ENCODE results near the gene TAS2R1.

The TAS2R1 gene

DNA sequence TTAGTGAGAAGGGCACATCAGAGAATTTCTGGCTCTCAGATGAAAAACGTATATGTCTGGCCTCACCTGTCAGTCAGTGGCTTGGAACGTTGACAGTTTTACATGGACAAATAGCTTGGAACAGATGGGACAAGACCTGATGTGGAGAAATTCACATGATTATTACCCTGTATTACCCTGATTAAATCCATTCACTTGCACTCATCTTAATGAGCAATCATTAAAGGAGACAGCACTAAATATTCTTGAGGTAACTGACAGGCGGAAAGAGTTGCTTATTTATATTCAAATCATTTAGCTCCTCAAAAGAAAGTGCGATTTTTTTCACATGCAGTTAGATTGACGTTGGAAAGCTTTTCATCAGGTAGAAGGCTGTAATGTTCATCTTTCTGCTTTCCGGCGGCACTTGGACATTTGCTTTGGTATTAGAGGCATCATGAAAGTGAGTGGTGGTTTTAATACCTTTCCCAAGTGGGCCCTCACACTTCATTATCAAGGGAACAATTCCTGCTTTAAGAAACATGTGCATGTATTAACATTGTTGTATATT is 11.7 kb upstream of the TAS2R1 start:
- Mint-ChIP-seq H3K27me3 (ENCODE audit: low read depth) (no peaks in the 10 kb centered on the region), H3K36me3 (ENCODE audit: low read depth) (no peaks in the 10 kb centered on the region), H3K4me3 (no peak overlapping the region), H3K4me1 (ENCODE audit: low read depth) (no peaks in the 10 kb centered on the region), H3K9me3 (peaks cover 24% of the 10 kb centered on the region), H3K27ac (no peak overlapping the region)
- DNase-seq (ENCODE audit: low spot score) = no peak

DNA sequence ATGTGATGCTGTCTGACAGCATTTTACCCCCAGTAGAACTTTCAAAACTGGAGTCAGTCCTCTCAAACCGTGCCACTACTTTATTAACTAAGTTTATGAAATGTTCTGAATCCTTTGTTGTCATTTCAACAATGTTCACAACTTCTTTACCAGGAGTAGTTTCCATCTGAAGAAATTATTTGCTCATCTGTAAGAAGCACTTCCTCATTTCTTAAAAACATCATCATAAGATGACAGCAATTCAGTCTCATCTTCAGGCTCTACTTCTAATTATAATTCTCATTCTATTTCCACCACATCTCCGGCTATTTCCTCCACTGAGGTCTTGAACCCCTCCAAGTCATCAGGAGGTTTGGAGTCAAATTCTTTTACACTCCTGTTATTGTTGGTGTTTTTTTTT is 2.3 kb upstream of the TAS2R1 start:
- DNase-seq (ENCODE audit: low spot score) = no peak
- peaks cover 23% of the 10 kb centered on the region for H3K9me3 Mint-ChIP-seq
- no peaks in the 10 kb centered on the region for H3K27me3 Mint-ChIP-seq (ENCODE audit: low read depth)
- H3K4me3 Mint-ChIP-seq = no peak overlapping the region
- H3K36me3 Mint-ChIP-seq (ENCODE audit: low read depth) = no peaks in the 10 kb centered on the region
- no peaks in the 10 kb centered on the region for H3K4me1 Mint-ChIP-seq (ENCODE audit: low read depth)
- no peak overlapping the region for H3K27ac Mint-ChIP-seq

DNA sequence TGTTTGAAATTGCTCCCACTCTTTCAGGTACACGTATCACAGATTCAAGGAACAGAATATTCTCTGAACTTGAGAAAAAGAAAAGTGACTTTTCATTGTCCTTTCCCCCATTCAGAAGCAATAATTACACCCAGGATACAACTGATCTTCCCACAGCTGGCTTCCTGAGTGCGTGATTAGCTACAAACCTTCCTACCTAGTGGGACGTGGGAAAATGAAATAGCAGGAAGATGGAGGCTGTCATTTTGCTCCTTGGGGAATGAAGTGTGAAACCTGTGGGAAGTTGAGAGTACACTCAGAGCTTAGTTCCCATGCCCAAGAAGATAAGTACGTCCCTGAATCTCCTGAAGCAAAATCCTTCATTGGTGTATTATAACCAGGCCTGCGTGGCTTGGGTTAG is 2.6 kb downstream of the TAS2R1 start:
- H3K9me3 Mint-ChIP-seq = peaks cover 4% of the 10 kb centered on the region
- no peak overlapping the region for H3K27ac Mint-ChIP-seq
- H3K4me1 Mint-ChIP-seq (ENCODE audit: low read depth) = no peaks in the 10 kb centered on the region
- H3K27me3 Mint-ChIP-seq (ENCODE audit: low read depth) = no peaks in the 10 kb centered on the region
- no peak overlapping the region for H3K4me3 Mint-ChIP-seq
- no peaks in the 10 kb centered on the region for H3K36me3 Mint-ChIP-seq (ENCODE audit: low read depth)
- DNase-seq (ENCODE audit: low spot score) = no peak

DNA sequence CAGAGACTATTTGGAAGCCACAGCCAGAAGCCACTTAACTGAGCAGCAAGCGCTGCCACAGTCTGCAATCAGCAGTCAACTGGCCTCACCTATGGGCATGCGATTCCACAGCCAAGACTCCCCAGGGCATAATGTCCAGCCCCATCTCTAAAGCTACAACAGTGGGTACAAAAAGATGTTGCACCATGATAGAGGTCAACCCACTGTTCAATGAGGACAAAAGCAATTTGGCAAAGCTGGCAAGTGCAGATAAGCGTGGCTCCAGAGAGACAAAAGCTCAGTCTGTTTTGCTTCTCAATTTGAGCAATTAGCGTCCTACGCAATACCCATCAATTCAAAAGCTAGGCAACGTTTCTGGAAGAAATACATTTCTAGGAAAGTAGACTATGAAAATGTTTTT is 3.2 kb downstream of the TAS2R1 start:
- peaks cover 4% of the 10 kb centered on the region for H3K9me3 Mint-ChIP-seq
- H3K4me1 Mint-ChIP-seq (ENCODE audit: low read depth) = no peaks in the 10 kb centered on the region
- no peak for DNase-seq (ENCODE audit: low spot score)
- no peaks in the 10 kb centered on the region for H3K36me3 Mint-ChIP-seq (ENCODE audit: low read depth)
- no peaks in the 10 kb centered on the region for H3K27me3 Mint-ChIP-seq (ENCODE audit: low read depth)
- H3K4me3 Mint-ChIP-seq = no peak overlapping the region
- no peak overlapping the region for H3K27ac Mint-ChIP-seq

DNA sequence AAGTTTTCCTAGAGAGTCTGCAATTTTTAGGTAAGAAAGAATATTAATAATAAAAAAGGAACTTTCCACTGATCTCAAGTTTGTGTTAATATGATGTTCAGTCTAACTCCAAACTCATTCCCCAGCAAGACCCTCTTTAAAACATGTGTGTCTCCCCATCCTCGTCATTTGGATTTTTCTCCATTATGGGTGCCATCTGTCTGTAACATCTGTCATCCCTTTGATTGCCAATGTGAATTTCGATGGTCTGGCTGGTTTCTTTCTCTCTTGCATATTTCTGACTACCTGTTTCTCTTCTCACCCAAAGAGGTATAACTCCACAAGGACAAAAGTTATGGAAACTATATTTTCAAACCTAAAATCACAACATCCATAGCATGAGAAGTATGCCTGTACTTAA is 4.4 kb downstream of the TAS2R1 start:
- Mint-ChIP-seq H3K36me3 (ENCODE audit: low read depth) (no peaks in the 10 kb centered on the region), H3K9me3 (peaks cover 4% of the 10 kb centered on the region), H3K27me3 (ENCODE audit: low read depth) (no peaks in the 10 kb centered on the region), H3K4me1 (ENCODE audit: low read depth) (no peaks in the 10 kb centered on the region), H3K4me3 (no peak overlapping the region), H3K27ac (no peak overlapping the region)
- no peak for DNase-seq (ENCODE audit: low spot score)

DNA sequence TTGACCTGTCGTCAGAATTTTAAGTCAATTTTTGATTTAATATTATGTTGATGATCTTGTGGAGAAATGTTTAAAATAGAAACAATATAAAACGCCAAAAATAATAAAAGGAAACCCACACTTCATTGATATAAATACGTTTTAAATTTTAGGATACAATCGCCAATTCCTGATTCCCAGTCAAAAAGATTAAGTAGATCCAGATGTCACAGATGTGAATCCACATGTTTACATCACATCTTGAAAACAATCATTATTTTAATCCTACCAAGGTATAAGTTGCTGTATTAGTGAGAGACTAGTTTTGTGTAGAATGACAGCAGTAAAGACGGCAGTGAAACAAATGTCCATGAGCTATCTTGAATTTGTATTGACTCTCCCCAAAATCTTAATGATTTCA is 4.9 kb downstream of the TAS2R1 start:
- no peaks in the 10 kb centered on the region for H3K4me1 Mint-ChIP-seq (ENCODE audit: low read depth)
- no peak overlapping the region for H3K27ac Mint-ChIP-seq
- no peak for DNase-seq (ENCODE audit: low spot score)
- H3K4me3 Mint-ChIP-seq = no peak overlapping the region
- peaks cover 4% of the 10 kb centered on the region for H3K9me3 Mint-ChIP-seq
- H3K27me3 Mint-ChIP-seq (ENCODE audit: low read depth) = no peaks in the 10 kb centered on the region
- no peaks in the 10 kb centered on the region for H3K36me3 Mint-ChIP-seq (ENCODE audit: low read depth)

DNA sequence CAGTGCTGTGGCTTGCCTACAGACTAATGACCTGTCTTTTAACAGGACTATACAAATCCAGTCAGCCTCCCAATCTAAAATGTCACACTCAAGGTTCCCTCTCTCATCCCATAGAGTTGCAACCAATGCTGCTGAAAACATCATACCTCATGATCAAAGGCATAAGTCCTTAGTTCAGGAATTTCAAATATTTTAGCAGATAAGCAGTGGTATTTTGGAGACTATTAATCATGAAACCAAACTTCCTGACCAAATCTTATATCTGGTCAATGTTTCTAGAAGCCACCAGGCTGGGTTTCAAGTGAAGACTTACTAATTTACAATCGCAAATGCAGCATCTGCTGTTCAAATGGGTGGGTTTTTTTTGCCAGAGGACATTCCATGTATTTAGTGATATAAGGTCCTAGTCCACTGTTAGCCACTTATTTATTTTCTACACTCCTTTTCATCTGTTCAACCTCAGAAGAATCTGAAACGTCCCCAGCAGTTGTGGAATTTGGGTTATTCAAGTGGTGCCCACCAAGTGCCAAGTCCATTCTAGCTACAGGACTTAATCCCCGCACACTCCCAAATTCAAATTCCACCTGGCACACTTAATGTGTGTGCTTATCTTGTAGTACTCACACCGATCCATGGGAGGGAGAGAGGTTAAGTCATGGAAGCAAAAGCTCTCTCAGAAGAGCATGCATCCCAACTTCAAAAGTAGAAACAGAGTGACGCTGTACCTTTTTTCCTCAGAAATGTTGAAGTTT is 5.8 kb downstream of the TAS2R1 start:
- H3K4me1 Mint-ChIP-seq (ENCODE audit: low read depth) = no peaks in the 10 kb centered on the region
- H3K27me3 Mint-ChIP-seq (ENCODE audit: low read depth) = no peaks in the 10 kb centered on the region
- no peak overlapping the region for H3K27ac Mint-ChIP-seq
- H3K9me3 Mint-ChIP-seq = peaks cover 4% of the 10 kb centered on the region
- no peak overlapping the region for H3K4me3 Mint-ChIP-seq
- no peak for DNase-seq (ENCODE audit: low spot score)
- no peaks in the 10 kb centered on the region for H3K36me3 Mint-ChIP-seq (ENCODE audit: low read depth)

DNA sequence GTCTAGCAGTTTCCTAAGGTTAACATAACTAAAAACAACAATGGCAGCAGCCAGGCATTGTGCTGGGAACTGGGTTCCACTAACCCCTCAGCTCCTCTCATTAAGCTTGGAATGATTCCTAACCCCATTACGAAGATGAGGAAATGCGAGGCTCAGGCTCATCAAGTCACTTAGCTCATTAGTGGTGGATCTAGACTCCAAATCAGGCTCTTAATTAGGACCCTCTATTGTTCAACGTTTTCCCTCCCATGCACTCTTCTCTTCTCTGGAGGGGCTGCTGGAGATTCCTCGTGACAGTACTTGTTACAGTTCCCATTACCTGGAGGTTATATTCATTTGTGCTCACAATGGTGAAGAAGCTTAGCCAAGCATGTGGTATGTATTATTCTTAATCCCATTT is 6.5 kb downstream of the TAS2R1 start:
- H3K36me3 Mint-ChIP-seq (ENCODE audit: low read depth) = no peaks in the 10 kb centered on the region
- peaks cover 4% of the 10 kb centered on the region for H3K9me3 Mint-ChIP-seq
- no peak overlapping the region for H3K4me3 Mint-ChIP-seq
- no peaks in the 10 kb centered on the region for H3K27me3 Mint-ChIP-seq (ENCODE audit: low read depth)
- no peak overlapping the region for H3K27ac Mint-ChIP-seq
- H3K4me1 Mint-ChIP-seq (ENCODE audit: low read depth) = no peaks in the 10 kb centered on the region
- no peak for DNase-seq (ENCODE audit: low spot score)

DNA sequence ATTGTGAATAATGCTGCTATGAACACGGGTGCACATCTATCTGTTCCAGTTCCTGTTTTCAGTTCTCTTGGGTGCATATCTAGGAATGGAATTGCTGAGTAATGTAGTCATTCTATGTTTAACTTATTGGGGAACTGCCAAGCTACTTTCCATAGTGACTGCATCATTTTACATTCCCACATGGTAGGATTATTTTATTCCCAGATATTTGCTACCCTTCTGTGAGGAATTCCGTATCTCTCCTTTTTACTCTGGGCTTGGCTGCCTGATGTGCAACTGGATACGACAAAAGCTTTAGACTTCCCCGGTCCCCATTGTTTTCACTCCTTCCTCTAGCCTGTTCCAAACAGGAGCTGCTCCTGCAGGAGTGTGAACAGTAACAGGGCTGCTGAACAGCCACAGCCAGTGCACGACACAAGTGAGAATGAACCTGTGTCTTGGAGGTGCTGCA is 7.2 kb downstream of the TAS2R1 start:
- Mint-ChIP-seq H3K27ac (no peak overlapping the region), H3K9me3 (peaks cover 4% of the 10 kb centered on the region), H3K4me3 (no peak overlapping the region), H3K36me3 (ENCODE audit: low read depth) (no peaks in the 10 kb centered on the region), H3K4me1 (ENCODE audit: low read depth) (no peaks in the 10 kb centered on the region), H3K27me3 (ENCODE audit: low read depth) (no peaks in the 10 kb centered on the region)
- DNase-seq (ENCODE audit: low spot score) = no peak

DNA sequence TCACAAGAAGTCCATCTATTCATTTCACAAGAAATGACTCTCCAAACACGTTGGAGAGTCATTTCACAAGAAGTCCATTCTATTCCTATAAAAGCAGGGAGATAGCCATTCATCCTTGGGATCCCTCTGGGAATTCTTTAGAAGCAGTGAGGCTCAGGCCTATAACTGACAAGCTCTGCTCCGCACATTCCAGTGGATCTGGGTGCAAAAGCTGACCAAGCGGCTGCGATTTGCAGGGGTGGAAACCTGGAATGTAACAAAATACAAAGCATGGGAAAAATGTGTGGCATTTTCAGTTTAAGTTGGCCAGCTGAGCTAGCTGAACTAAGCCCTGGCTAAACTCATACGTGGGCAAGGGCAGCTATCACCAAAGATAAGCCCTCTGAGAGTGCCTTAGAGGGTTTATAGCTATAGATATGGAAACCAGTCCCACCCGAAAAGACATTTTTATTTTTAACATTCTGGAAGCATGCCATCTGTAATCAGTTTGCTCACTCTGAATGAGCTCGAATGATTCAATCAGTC is 8.7 kb downstream of the TAS2R1 start:
- no peaks in the 10 kb centered on the region for H3K4me1 Mint-ChIP-seq (ENCODE audit: low read depth)
- H3K9me3 Mint-ChIP-seq = peaks cover 4% of the 10 kb centered on the region
- no peak overlapping the region for H3K4me3 Mint-ChIP-seq
- no peaks in the 10 kb centered on the region for H3K36me3 Mint-ChIP-seq (ENCODE audit: low read depth)
- no peaks in the 10 kb centered on the region for H3K27me3 Mint-ChIP-seq (ENCODE audit: low read depth)
- DNase-seq (ENCODE audit: low spot score) = no peak
- no peak overlapping the region for H3K27ac Mint-ChIP-seq

DNA sequence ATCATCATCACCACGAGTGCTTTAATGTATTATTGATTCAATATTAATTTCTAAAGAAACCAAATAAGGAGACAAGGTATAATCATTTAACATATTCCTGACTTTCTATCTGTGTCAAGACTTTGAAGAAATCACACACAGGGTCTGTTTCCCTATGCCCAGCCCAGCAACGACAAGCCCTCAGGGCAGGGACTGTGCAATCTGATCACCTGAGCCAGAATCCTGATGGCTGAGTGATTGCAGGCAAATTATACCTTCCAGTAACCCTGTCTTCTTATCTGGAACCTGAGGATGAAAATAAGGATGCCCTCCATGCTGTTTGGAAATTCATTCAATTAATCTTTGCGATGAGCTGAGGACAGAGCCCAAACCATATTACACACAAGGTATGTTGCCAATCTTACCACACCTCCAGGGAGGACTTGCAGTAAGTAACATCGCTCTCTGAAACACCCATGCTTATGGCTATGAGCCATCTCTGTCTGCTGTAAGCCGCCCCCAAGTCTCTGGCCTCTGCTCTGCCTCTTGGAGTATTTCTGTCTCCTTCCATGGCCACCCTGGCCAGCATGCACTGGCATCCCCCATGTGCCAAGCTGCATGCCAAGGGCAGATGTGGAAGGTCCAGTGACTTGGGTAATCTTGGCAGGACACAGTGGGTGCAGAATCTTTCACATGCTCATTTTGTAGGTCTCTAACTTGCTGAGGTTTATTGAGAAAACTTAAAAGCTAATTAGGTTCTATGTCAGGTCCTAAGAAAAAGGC is 10.6 kb downstream of the TAS2R1 start:
- Mint-ChIP-seq H3K27ac (no peak overlapping the region), H3K36me3 (ENCODE audit: low read depth) (no peaks in the 10 kb centered on the region), H3K4me3 (no peak overlapping the region), H3K4me1 (ENCODE audit: low read depth) (no peaks in the 10 kb centered on the region), H3K9me3 (no peaks in the 10 kb centered on the region), H3K27me3 (ENCODE audit: low read depth) (no peaks in the 10 kb centered on the region)
- no peak for DNase-seq (ENCODE audit: low spot score)

DNA sequence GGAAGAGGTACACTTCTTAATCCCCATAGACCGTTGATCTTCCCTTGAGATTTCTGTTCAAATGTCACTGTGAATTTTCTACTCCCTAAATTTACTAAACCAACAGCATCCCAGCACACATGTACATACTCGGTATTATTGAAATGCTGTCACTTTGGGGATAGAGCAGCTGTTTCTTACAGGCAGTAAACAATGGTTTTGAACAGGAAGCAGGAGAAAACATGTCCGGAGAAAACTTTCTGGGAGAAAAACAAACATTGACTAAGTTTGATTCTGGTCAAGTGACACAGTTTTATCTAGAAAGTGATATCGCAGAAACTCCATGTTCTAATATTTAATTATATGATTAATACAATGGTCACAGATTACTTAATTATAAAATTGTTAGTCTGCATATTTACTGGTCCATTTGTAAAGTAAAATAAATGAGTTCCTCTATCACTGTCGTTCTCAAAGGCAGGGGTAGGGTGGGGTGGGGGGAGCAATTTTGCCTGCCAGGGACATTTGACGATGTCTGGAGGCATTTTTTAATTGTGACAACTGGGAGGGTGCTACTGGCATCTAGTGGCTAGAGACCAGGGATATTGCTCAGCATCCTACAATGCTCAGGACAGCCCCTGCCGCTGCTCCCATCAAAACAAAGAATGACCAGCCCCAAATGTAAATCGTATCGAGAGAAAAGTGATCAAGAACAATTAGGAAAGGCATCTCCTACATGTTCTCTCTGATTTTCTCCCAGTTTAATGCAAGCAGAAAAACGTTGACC is 12.2 kb downstream of the TAS2R1 start:
- Mint-ChIP-seq H3K9me3 (no peaks in the 10 kb centered on the region), H3K4me1 (ENCODE audit: low read depth) (no peaks in the 10 kb centered on the region), H3K27ac (no peak overlapping the region), H3K36me3 (ENCODE audit: low read depth) (no peaks in the 10 kb centered on the region), H3K4me3 (no peak overlapping the region), H3K27me3 (ENCODE audit: low read depth) (no peaks in the 10 kb centered on the region)
- DNase-seq (ENCODE audit: low spot score) = no peak

DNA sequence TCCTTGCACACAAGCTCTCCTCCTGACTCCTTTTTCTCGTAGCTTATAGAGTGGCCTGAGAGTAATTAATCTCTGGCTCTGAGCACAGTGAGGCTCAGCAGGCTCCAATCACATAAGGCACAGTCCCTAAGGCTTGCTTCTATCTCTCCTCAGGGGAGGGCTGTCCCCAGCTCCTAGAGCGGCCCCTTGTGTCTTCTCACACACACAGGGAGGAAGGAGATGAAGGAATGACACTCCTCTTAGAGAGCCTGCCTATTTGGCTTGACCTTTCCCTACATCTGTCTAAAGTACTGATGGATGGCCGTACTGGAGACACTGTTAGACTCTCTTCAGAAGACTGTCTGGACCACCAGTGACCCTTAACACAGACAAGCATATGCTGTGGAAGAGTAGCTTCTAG is 12.9 kb downstream of the TAS2R1 start:
- no peak overlapping the region for H3K27ac Mint-ChIP-seq
- DNase-seq (ENCODE audit: low spot score) = no peak
- no peaks in the 10 kb centered on the region for H3K36me3 Mint-ChIP-seq (ENCODE audit: low read depth)
- no peaks in the 10 kb centered on the region for H3K27me3 Mint-ChIP-seq (ENCODE audit: low read depth)
- H3K4me1 Mint-ChIP-seq (ENCODE audit: low read depth) = no peaks in the 10 kb centered on the region
- H3K4me3 Mint-ChIP-seq = no peak overlapping the region
- H3K9me3 Mint-ChIP-seq = no peaks in the 10 kb centered on the region

DNA sequence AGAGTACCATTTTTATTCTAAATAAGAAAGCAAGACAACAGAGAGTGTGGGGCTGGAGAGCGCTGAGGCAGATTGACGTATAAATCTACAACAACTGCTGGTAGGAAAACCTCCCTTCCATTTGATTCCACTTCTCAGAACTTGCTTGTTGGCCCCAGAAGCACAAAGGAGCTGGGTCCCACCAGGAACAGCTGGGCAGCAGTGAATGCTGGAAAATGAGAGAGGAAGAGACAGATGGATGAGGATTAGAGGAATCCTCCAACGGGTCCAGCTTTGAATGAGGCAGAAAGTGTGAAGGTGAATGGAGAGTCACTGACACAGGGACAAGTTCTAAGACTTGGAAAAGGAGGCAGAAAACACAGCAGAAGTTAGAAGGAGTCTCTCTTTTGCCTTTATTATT is 14.8 kb downstream of the TAS2R1 start:
- H3K4me1 Mint-ChIP-seq (ENCODE audit: low read depth) = no peaks in the 10 kb centered on the region
- no peaks in the 10 kb centered on the region for H3K27me3 Mint-ChIP-seq (ENCODE audit: low read depth)
- H3K9me3 Mint-ChIP-seq = no peaks in the 10 kb centered on the region
- H3K4me3 Mint-ChIP-seq = no peak overlapping the region
- no peaks in the 10 kb centered on the region for H3K36me3 Mint-ChIP-seq (ENCODE audit: low read depth)
- H3K27ac Mint-ChIP-seq = no peak overlapping the region
- DNase-seq (ENCODE audit: low spot score) = no peak
